A549 (cell line): ENCODE data around the gene ATP11A. TPM values are rescaled to one million over a fixed set of nuclear protein-coding genes. Genes with fewer than 3 reads are reported as not detected.

ENCODE experiments used
- ATAC-seq, 2 experiments: fragments of 200-7000 bp in 1 of 2; fragments of >200 bp in 1 of 2; cut with Nextera tagmentation in 1 of 2; cut with Tn5 transposase in 1 of 2; 3 replicates each; pipeline versions ENCODE4 v1.8.0 to v1.9.1; 2018 to 2020; ENCODE audit warnings: mild to moderate bottlenecking in 1 of 2, moderate library complexity in 1 of 2
- CTCF ChIA-PET: fragments of 300-600 bp; sonication (Branson Sonifier 250); formaldehyde crosslinking; extraction: SDS; loops from one replicate; lab custom pipeline; 2021; ENCODE audit warnings: antibody characterized with exemption, inconsistent platforms; lab: Yijun Ruan, JAX
- POLR2A ChIA-PET: fragments of 350-600 bp; formaldehyde crosslinking; extraction: SDS; loops from one replicate; lab custom pipeline; 2021; ENCODE audit warnings: antibody characterized with exemption, inconsistent platforms; lab: Yijun Ruan, JAX
- DNase-seq, 2 experiments: peaks; one replicate each; pipeline versions ENCODE4 v3.0.0 to v3.0.0-alpha.2; 2011 to 2016; ENCODE audit warnings: low read depth in 1 of 2, low spot score in 1 of 2
- FAIRE-seq: peaks from 2 replicates; lab custom pipeline; 2011; peaks lifted over from hg19 to GRCh38; lab: Jason Lieb, UNC
- H3K27ac ChIP-seq, 2 experiments: fragments of >200 bp; sonication (Bioruptor Twin); formaldehyde crosslinking; 3 replicates each; pipeline ENCODE4 v1.5.1; 2016 to 2017
- H3K4me1 ChIP-seq: fragments of >200 bp; sonication (Bioruptor Twin); formaldehyde crosslinking; 3 replicates; pipeline ENCODE4 v1.6.1; 2016
- H3K4me2 ChIP-seq: fragments of >200 bp; sonication (Bioruptor Twin); formaldehyde crosslinking; 3 replicates; pipeline ENCODE4 v1.6.1; 2016
- H3K4me3 ChIP-seq: fragments of >200 bp; sonication (Bioruptor Twin); formaldehyde crosslinking; 3 replicates; pipeline ENCODE4 v1.5.1; 2016
- H3K9me3 ChIP-seq: fragments of >200 bp; sonication (Bioruptor Twin); formaldehyde crosslinking; 3 replicates; pipeline ENCODE4 v1.6.1; 2016
- ATOH8 ChIP-seq: fragments of 250-450 bp; sonication (Bioruptor Pico); IDR thresholded peaks from 2 replicates; pipeline ENCODE4 v1.5.0; 2020; ENCODE audit warnings: low read depth, mild to moderate bottlenecking, moderate library complexity
- CBX8 ChIP-seq: fragments of 200-600 bp; sonication (generic); IDR thresholded peaks from 2 replicates; pipeline ENCODE4 v1.6.1; 2016
- CEBPB ChIP-seq, 2 experiments: fragments of >200 bp in 1 of 2; sonication (Bioruptor Twin) in 1 of 2; formaldehyde crosslinking in 1 of 2; IDR thresholded peaks; 2 replicates each; pipeline ENCODE4 v1.6.1; 2012 to 2016
- CHD4 ChIP-seq: fragments of 200-600 bp; sonication (generic); IDR thresholded peaks from 2 replicates; pipeline ENCODE4 v1.6.1; 2016; ENCODE audit warnings: antibody characterized with exemption, mild to moderate bottlenecking, borderline replicate concordance
- FOSL2 ChIP-seq, 2 experiments: fragments of 450-650 bp in 1 of 2; fragments of >200 bp in 1 of 2; sonication (Bioruptor Twin) in 1 of 2; formaldehyde crosslinking; IDR thresholded peaks; 2 replicates each; pipeline versions ENCODE4 v1.5.0 to v1.6.1; 2016 to 2020; ENCODE audit warnings: mild to moderate bottlenecking in 1 of 2, moderate library complexity in 1 of 2
- HDAC2 ChIP-seq: fragments of 200-600 bp; sonication (generic); IDR thresholded peaks from 2 replicates; pipeline ENCODE4 v1.6.1; 2016
- HOXB13 ChIP-seq: fragments of 250-450 bp; sonication (Bioruptor Pico); IDR thresholded peaks from 2 replicates; pipeline ENCODE4 v1.5.0; 2020; ENCODE audit warnings: low read depth, mild to moderate bottlenecking, moderate library complexity
- MAX ChIP-seq: IDR thresholded peaks from 2 replicates; pipeline ENCODE4 v1.6.1; 2012
- PBX3 ChIP-seq: IDR thresholded peaks from 2 replicates; pipeline ENCODE4 v1.6.1; 2012
- RFX5 ChIP-seq: fragments of 450-650 bp; IDR thresholded peaks from 2 replicates; pipeline ENCODE4 v1.7.1; 2014; ENCODE audit warnings: antibody characterized with exemption, mild to moderate bottlenecking, moderate library complexity
- RNF2 ChIP-seq: fragments of 200-600 bp; sonication (generic); IDR thresholded peaks from 2 replicates; pipeline ENCODE4 v1.6.1; 2016; ENCODE audit warnings: low read depth, mild to moderate bottlenecking, antibody characterized with exemption, moderate library complexity, borderline replicate concordance
- WGBS: methylation state at CpG from one replicate; pipeline ENCODE4 v1.1.6; 2017; ENCODE audit errors: missing lambda C conversion rate; 5-methylcytosine and 5-hydroxymethylcytosine counted together
- polyA plus RNA-seq, 4 experiments: library from polyadenylated mRNA; depleted of rRNA in 3 of 4; stranded (reverse); fragments of >200 nt; fragmentation: RNase III in 1 of 4; extraction: RNeasy Plus Mini Kit Qiagen cat#74134 plus additional on column Dnase treatment in 1 of 4; gene quantifications; 2 replicates in 3 of 4; 3 replicates in 1 of 4; pipeline ENCODE4 v1.2.3, GENCODE V29; 2011 to 2017
- TF ChIP-seq, protein P1 (sequence below): fragments of 150-350 bp; IDR thresholded peaks from 2 replicates; pipeline ENCODE4 v1.6.1; 2014; ENCODE audit warnings: low read depth, mild to moderate bottlenecking, low read length

The ATP11A gene
- polyA plus RNA-seq, 2 of the 4 experiments (the other 2 are of a cell fraction): 4.1 to 8.0 TPM

DNA sequence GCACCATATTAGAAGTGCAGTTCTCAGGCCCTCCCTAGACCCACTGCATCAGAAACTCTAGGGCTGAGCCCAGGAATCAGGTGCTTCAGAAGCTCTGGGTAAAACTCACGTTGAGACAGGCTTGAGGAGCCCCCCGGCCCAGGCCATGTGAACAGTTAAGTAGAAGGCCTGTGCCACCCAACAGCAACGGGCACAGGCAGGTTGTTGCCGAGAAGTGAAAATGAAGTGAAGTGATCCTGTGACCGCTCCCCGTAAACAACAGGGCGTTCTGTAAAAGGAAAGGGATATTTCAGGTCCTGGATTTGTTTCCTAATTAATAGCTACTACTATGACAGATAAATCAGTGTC lies 128.8 kb downstream of the ATP11A start:
- no peak overlapping the region for H3K27ac ChIP-seq
- no peaks in the 10 kb centered on the region for H3K4me1 ChIP-seq
- no peak overlapping the region for H3K4me3 ChIP-seq
- TF ChIP-seq MAX: no peak
- ATAC-seq: no peak
- CTCF ChIA-PET: interaction anchor here (1.3 kb wide), 1 partner anchor 13 kb away, joined by 3 read pairs; no protein-coding TSS in a partner anchor
- DNase-seq: no peak
- 100% methylated on average over 4 of the region's 7 CpGs for WGBS
- FAIRE-seq: no peak
- no peaks in the 10 kb centered on the region for H3K9me3 ChIP-seq
- no peak overlapping the region for H3K4me2 ChIP-seq
- POLR2A ChIA-PET: no interaction called here

GRCh38 chr13:112819111-112819510 lies 129.3 kb downstream of the ATP11A start:
- H3K27ac ChIP-seq: no peak overlapping the region
- no peaks in the 10 kb centered on the region for H3K9me3 ChIP-seq
- H3K4me1 ChIP-seq: no peaks in the 10 kb centered on the region
- no peak overlapping the region for H3K4me2 ChIP-seq
- CTCF ChIA-PET: interaction anchor here (1.3 kb wide), 1 partner anchor 14 kb away, joined by 3 read pairs; no protein-coding TSS in a partner anchor
- no peak for DNase-seq
- ATAC-seq: no peak
- FAIRE-seq: no peak
- no peak for TF ChIP-seq CEBPB (IDR thresholded peaks at IDR 0.05)
- TF ChIP-seq, all 56 proteins: peak for 0
- H3K4me3 ChIP-seq: no peak overlapping the region
- WGBS: 97% methylated on average over 13 of the region's 13 CpGs
- POLR2A ChIA-PET: no interaction called here

GRCh38 chr13:112819816-112820215 lies 130.0 kb downstream of the ATP11A start:
- POLR2A ChIA-PET: no interaction called here
- Histone ChIP-seq H3K27ac (no peak overlapping the region), H3K9me3 (no peaks in the 10 kb centered on the region), H3K4me3 (no peak overlapping the region), H3K4me1 (no peaks in the 10 kb centered on the region), H3K4me2 (no peak overlapping the region)
- DNase-seq (no peak), FAIRE-seq (no peak), ATAC-seq (no peak)
- no peak for TF ChIP-seq PBX3
- no peak for TF ChIP-seq RFX5
- TF ChIP-seq CBX8: no peak
- TF ChIP-seq, protein P1, sequence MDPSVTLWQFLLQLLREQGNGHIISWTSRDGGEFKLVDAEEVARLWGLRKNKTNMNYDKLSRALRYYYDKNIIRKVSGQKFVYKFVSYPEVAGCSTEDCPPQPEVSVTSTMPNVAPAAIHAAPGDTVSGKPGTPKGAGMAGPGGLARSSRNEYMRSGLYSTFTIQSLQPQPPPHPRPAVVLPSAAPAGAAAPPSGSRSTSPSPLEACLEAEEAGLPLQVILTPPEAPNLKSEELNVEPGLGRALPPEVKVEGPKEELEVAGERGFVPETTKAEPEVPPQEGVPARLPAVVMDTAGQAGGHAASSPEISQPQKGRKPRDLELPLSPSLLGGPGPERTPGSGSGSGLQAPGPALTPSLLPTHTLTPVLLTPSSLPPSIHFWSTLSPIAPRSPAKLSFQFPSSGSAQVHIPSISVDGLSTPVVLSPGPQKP: no peak
- no peak for TF ChIP-seq ATOH8 (CRISPR knock-in tag)
- TF ChIP-seq FOSL2 (IDR thresholded peaks at IDR 0.05): no peak
- no peak for TF ChIP-seq FOSL2 (CRISPR knock-in tag; IDR thresholded peaks at IDR 0.05)
- no peak for TF ChIP-seq HOXB13 (CRISPR knock-in tag)
- CTCF ChIA-PET: no interaction called here
- 95% methylated on average over 22 of the region's 29 CpGs for WGBS

DNA sequence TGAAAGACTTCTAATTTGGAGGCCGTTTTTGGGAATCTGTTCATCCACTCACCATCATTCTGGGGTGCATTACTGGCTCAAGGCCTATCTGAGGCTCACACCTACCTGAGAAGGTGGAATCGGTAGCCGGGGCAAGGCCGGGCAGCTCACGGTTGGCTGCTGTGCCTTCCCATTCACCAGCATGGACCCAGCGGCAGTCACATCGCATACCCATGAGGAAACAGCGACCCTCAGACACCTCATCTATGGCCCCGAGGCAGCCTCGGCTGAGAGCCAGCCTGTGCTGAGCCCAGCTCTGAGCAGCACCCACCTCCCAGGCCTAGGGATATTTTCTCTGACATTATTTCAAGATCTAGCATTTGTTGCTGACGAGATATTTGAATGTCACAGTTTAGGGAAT lies 130.5 kb downstream of the ATP11A start:
- TF ChIP-seq MAX: no peak
- TF ChIP-seq HDAC2: no peak
- TF ChIP-seq CHD4: no peak
- no peak for TF ChIP-seq RNF2
- 91% methylated on average over 11 of the region's 11 CpGs for WGBS

More for the DNA sequence above, 130.5 kb downstream of the ATP11A start:
- no peak for FAIRE-seq
- no peaks in the 10 kb centered on the region for H3K4me1 ChIP-seq
- CTCF ChIA-PET: interaction anchor here (0.5 kb wide), 1 partner anchor 63 kb away, joined by 3 read pairs; no protein-coding TSS in a partner anchor
- no peak overlapping the region for H3K4me2 ChIP-seq
- H3K27ac ChIP-seq: no peak overlapping the region
- no peak overlapping the region for H3K4me3 ChIP-seq
- DNase-seq: no peak
- ATAC-seq: no peak
- no peaks in the 10 kb centered on the region for H3K9me3 ChIP-seq
- POLR2A ChIA-PET: no interaction called here
